Calu3 (cell line): Measurements from ENCODE around the gene KCTD6. TPM values are rescaled to one million over a fixed set of nuclear protein-coding genes. Genes with fewer than 3 reads are reported as not detected.

Experiments
- BruUV-seq: library from RNA; stranded (reverse); fragments of 400-500 nt; replicated peaks from 2 replicates; lab custom pipeline; 2021; lab: Mats Ljungman, UMichigan
- CTCF ChIA-PET: fragments of 300-600 bp; sonication (Branson Sonifier 250); formaldehyde crosslinking; loops from one replicate; lab custom pipeline; 2022; ENCODE audit warnings: antibody characterized with exemption; lab: Charles Lee
- DNase-seq: peaks from one replicate; pipeline ENCODE4 v3.0.0; 2022
- H3K27ac Mint-ChIP-seq: one replicate; pipeline ENCODE4 v1.8.0; 2022; ENCODE audit warnings: mixed read lengths; ENCODE audit not compliant: unreplicated experiment
- H3K27me3 Mint-ChIP-seq: one replicate; pipeline ENCODE4 v1.8.0; 2022; ENCODE audit warnings: mixed read lengths; ENCODE audit not compliant: unreplicated experiment
- H3K36me3 Mint-ChIP-seq: one replicate; pipeline ENCODE4 v1.8.0; 2022; ENCODE audit warnings: mild to moderate bottlenecking, moderate library complexity, mixed read lengths; ENCODE audit not compliant: insufficient read depth, unreplicated experiment
- H3K4me1 Mint-ChIP-seq: one replicate; pipeline ENCODE4 v1.8.0; 2022; ENCODE audit warnings: mild to moderate bottlenecking, low read depth, mixed read lengths; ENCODE audit not compliant: unreplicated experiment
- H3K4me3 Mint-ChIP-seq: one replicate; pipeline ENCODE4 v1.8.0; 2022; ENCODE audit warnings: mild to moderate bottlenecking, low read depth, moderate library complexity, mixed read lengths; ENCODE audit not compliant: unreplicated experiment
- H3K9me3 Mint-ChIP-seq: one replicate; pipeline ENCODE4 v1.8.0; 2022; ENCODE audit warnings: low read depth, mixed read lengths; ENCODE audit not compliant: unreplicated experiment
- intact Hi-C: fragments of 100-400 bp; cut with micrococcal nuclease; formaldehyde crosslinking; loops from one replicate; pipeline ENCODE4 v1.10.0; 2022; ENCODE audit not compliant: unreplicated experiment
- total RNA-seq: library from RNA; stranded (reverse); gene quantifications from 2 replicates; pipeline ENCODE4 v1.2.3, GENCODE V29; 2022
- TF ChIP-seq, protein P1 (sequence below): fragments of 200-600 bp; IDR thresholded peaks from one replicate; pipeline ENCODE4 v1.8.0; 2022; ENCODE audit warnings: antibody characterized with exemption; ENCODE audit not compliant: unreplicated experiment

KCTD6 gene
- total RNA-seq, 1 experiment from 2014 or later = 11.4 TPM

- H3K36me3 Mint-ChIP-seq = no peaks in the 10 kb centered on the region
- no peaks in the 10 kb centered on the region for H3K27me3 Mint-ChIP-seq
- CTCF ChIA-PET = interaction anchor here (1.1 kb wide), 1 partner anchor 8 kb away, joined by 3 read pairs; no protein-coding TSS in a partner anchor
- no peak for DNase-seq
- no TSS peak for BruUV-seq
- TF ChIP-seq, protein P1, sequence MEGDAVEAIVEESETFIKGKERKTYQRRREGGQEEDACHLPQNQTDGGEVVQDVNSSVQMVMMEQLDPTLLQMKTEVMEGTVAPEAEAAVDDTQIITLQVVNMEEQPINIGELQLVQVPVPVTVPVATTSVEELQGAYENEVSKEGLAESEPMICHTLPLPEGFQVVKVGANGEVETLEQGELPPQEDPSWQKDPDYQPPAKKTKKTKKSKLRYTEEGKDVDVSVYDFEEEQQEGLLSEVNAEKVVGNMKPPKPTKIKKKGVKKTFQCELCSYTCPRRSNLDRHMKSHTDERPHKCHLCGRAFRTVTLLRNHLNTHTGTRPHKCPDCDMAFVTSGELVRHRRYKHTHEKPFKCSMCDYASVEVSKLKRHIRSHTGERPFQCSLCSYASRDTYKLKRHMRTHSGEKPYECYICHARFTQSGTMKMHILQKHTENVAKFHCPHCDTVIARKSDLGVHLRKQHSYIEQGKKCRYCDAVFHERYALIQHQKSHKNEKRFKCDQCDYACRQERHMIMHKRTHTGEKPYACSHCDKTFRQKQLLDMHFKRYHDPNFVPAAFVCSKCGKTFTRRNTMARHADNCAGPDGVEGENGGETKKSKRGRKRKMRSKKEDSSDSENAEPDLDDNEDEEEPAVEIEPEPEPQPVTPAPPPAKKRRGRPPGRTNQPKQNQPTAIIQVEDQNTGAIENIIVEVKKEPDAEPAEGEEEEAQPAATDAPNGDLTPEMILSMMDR = no peak
- no peaks in the 10 kb centered on the region for H3K9me3 Mint-ChIP-seq
- H3K4me1 Mint-ChIP-seq = no peaks in the 10 kb centered on the region
- no peak overlapping the region for H3K27ac Mint-ChIP-seq
- intact Hi-C loops = no loop called here
- H3K4me3 Mint-ChIP-seq = no peak overlapping the region
These were observed 26.4 kb downstream of the KCTD6 start for GRCh38 chr3:58518291-58518789.

- TF ChIP-seq, protein P1 = no peak
- intact Hi-C loops = no loop called here
- Mint-ChIP-seq H3K27me3 (no peaks in the 10 kb centered on the region), H3K4me3 (no peak overlapping the region), H3K36me3 (no peaks in the 10 kb centered on the region), H3K27ac (no peak overlapping the region), H3K9me3 (no peaks in the 10 kb centered on the region), H3K4me1 (no peaks in the 10 kb centered on the region)
- BruUV-seq = no TSS peak
- DNase-seq = no peak
- CTCF ChIA-PET = no interaction called here
These were observed 27.9 kb downstream of the KCTD6 start for GRCh38 chr3:58519668-58520402.

DNA sequence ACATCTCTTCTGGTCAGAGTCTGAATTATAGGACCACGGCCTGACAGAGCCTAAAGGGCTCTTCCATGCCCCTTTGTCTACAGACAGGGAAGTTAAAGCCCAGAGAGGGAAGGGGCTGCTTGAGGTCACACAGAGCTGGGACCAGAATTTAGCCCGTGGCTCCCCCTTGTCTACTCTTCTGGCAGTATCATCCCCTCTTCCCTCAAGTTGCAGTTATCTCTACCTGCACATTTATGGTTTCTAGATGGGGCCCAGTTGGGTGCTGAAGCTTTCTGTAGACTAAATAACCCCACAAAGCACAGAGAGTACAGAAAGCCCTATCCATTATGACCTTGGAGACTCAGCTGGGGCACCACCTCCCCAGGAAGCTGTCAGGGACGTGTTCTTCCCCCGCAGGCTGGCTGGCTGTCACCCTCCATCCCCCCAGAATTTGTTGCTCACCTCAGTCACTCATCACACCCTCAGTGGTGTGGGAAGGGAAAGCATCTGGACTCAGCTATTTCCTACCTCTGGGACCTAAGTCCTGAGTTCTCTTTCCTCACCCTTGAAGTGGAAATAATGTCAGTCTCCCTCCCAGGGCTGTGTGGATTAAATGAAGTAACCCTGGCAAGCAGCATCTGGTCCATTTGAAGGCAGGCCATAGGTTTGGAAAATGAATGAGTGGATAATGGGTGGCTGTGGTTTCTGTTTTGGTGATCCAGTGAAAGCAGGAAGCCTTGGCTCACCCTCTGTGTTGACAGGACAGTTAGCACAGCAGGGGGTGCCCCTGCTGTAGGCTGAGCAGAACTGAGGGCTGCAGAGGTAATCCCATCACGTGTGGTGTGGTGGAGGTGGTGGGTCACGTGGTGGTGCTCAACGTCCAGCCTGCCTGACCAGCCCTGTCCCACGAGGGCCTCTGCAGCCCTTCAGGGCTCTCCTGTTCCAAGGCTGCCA lies 28.8 kb downstream of the KCTD6 start:
- Mint-ChIP-seq H3K36me3 (no peaks in the 10 kb centered on the region), H3K9me3 (no peaks in the 10 kb centered on the region), H3K4me3 (no peak overlapping the region), H3K27ac (no peak overlapping the region), H3K4me1 (peaks cover 6% of the 10 kb centered on the region), H3K27me3 (no peaks in the 10 kb centered on the region)
- BruUV-seq = no TSS peak
- CTCF ChIA-PET = no interaction called here
- TF ChIP-seq, protein P1 = no peak
- intact Hi-C loops = no loop called here
- DNase-seq = no peak

- Mint-ChIP-seq H3K36me3 (no peaks in the 10 kb centered on the region), H3K4me3 (no peak overlapping the region), H3K27ac (no peak overlapping the region), H3K27me3 (no peaks in the 10 kb centered on the region), H3K4me1 (peaks cover 12% of the 10 kb centered on the region), H3K9me3 (no peaks in the 10 kb centered on the region)
- intact Hi-C loops = no loop called here
- TF ChIP-seq, protein P1 = no peak
- CTCF ChIA-PET = no interaction called here
- no peak for DNase-seq
- no TSS peak for BruUV-seq
These were observed 29.4 kb downstream of the KCTD6 start for GRCh38 chr3:58521336-58521670.
